NCI-H1694 treated with DMSO at 0.1 percent for 48 hours (cell line): Measurements from ENCODE around the gene THAP4.
A peak's percentile ranks its signal among the peaks of the same experiment; 100 is the strongest.

Experiments
- DNase-seq: peaks from one replicate; lab custom pipeline; 2025; lab: John Stamatoyannopoulos, UW

Gene THAP4

DNA sequence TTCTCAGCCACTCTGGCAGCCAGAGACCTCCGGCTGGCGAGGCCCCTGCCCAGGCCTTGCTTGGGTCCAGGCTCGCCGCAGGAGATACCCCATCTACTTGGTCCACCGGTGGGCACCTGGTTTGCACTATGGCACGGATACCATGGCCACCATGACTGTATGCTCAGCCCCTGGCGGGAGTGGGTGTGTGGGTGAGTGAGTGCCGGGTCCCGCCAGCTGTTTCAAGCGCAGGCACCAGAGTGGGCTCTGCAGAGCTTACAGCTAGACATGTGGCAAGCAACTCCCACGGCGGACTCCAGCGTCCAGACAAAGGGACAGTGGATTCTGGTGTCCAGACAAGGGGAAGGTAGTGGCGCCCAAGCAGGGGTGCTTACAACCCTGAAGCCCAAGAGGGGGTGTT, 2.0 kb upstream of the THAP4 start:
- no peak for DNase-seq

DNA sequence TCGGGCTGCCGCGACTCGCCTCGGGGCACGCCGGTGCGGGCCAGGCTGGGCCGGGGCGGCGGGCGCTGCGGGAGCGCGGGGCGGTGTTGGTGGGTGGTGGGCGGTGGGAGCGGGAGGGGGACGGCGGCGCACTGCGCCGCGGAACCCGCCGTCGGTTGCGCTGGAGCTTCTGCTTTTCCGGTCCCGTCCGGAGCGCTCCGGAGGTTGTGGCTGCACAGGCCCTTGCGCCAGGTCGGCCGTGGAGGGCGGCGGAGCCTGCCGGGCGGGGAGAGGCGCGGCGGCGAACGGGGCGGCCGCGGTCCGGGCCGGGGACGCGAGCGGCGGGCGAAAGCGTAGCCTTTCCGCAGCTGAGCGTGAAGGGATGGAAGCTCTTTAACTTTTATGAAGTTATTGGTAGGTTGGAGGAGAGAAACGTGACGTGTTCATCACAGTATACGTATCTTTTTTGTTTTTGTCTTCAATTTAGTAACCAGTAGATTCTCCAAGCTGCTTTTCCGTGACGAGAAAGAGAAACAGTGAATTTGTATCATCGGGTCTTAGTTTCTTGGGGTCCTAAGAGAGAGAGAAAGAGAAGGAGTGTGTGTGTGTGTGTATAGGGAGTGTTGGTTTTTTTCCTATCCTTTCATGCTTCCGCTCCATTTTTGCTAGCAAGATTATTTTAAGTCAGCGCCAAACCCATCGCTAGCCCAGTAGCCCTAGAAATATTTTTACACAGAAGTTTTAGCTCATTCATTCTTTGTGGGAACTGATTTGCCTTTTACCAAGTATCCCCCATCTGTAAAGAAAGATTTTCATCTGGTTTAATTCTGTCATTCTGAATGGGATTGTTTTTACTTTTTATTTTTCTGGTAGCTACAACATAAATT, 1.1 kb upstream of the THAP4 start:
- no peak for DNase-seq

DNA sequence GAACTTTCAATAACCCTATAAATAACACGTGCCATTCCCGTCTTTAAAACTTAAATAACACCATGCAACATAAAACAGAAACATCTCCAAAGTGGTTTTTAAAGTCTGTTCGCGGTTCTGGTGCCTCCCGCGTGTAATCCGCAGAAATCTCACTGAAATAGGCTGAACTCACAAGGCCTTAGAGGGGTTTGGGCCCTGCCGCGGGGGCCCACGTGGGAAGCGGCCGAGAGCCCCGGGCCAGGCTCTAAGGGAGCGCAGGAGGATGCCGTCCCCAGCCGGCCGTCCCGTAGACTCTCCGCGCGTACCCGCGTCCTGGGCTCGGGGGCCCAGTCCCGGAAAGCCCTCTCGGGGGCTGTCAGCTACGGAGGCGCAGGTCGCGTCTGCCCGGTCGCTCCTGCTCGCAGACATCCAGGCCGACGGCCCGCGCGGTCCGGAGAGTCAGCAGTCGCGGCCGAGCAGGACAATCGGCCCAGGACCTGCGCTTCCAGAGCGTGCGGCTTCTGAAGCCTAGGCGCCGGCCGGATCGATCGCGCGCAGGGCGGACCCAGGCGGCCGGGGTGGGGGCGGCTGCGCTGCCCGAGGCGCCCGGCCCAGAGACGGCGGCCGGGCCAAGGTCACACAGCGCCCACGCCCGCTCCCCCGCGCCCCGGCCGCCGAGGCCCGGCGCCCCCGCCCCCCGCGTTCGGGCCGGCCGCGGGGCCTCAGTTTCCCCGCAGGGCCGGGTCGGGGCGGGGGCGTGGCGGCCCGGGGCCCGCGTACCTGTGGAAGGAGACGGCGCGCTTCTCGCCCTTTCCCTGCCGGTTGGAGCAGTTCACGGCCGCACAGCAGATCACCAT, 558 bp downstream of the THAP4 start:
- no peak for DNase-seq

DNA sequence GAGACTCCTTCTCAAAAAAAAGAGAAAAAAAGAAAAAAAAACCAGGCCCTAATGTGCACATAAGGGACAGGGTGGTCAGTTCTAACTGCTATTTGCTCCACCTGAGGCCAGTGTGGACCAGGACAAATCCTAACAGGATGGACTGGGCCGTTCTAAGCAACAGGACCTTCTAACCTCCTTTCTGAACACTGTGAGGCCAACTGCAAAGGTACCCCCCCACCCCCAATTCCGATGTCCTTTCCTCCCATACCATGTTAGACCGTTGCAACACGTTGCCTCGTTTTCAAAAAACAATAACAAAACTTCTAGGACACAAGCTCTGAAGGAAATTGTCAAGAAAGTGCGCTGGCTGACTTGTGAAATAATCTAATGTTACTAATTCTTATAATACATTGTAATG, 1.2 kb downstream of the THAP4 start:
- DNase-seq, result no peak

DNA sequence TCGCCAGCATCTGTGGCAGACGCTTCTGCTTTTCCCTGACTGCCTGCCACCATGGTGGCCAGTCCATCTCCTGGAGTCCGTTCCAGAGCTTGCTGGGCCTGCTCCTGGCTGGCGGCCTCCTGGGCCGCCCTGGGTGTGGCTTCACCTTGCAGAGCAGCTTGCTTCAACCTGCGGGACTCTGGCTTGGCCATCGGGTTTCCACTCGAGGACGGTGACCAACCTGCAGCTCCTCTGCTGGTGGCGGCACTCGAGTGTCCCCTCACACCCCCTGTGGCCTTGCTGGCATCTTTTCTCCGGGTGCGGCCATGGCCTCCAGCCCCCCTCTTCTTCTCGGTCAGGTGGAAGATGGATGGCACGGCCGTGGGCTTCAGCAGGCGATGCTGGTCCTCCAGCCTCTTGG, 3.4 kb downstream of the THAP4 start:
- DNase-seq, result no peak

DNA sequence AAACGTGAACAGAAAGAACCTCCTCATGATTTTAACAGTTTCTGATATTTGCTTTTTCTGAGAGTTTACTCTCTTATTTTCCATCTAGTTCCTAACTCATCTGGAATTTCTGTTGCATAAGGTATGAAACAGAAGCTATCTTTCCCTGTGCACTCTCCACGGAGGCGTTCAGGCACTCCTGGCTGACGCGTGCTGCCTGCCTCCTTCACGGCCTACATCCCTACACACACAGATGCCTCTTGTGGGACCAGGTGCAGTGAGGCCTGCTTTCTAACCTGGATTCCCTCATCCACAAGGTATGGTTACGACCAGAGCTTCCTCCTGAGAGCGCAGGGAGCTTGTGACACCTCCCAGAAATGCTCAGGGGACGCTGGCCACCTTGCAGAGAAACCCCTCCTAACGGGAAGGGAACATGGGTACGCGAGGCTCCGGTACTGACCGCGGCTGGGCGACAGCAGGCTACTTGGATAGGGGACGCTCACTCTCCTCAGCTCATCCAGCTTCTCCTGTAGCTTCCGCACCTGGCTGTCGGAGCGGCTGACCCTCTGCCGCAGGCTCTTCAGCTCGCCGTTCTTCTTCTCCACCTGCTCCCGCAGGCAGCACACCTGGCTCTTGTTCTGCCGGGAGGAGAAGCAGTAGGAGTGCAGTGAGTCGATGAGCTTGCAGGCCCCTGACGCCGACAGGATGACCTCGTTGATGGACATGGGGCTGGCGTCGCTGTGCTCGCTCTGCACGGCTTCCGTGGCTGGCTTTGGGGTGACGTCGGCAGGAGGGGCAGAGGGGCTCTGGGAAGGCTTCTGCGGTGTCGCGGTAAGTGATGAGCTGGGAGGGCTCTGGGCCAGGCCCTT, 4.3 kb downstream of the THAP4 start:
- DNase-seq, result no peak

DNA sequence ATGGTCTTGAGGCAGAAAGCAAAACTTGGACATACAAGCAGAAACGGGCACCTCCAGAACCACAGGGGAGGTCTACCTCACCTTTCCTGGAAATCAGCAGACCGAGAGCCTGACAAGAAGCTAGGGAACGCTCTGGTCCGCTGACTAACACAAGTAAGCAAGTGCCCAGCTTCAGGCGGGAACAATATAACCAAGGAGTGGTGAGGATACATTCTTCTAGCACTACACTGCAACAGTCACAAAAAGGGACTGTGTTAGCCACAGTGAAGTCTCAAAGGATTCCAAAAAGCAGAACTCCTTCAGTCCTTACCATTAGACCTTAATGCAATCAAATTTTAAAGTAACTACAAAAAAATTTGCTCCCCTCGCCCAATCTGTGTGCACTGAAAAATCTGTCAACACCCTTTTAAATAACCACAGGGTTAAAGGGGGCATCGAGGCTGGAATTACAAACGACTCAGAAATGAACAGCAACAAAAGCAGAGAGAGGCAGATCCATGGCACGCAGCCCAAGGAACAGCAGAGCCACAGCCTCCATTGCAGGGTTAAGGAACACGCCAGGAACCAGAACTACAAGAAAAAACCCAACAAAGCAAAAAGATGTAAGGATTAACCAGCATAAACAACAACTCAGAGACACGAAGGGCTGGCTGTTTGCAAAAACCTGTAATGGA, 7.1 kb downstream of the THAP4 start:
- no peak for DNase-seq

DNA sequence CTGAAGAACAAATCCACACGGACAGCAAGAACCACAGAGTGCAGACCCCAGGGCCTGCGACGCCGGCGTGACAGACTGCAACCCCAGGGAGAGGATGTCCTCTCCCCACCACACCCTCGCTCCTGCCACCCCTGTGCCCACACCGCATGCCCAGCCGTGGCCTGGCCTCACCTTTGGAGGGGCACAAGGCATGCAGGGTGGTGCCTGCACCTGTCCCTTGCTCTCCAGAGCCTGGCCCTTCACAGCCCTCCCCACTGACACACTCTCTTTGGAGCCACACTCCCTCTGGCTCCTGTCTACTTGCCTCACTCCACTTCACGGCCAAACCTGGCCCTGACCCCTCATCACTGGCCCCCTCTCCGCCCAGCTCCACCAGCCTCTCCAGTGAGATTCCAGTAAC, 9.3 kb downstream of the THAP4 start:
- DNase-seq, result no peak

DNA sequence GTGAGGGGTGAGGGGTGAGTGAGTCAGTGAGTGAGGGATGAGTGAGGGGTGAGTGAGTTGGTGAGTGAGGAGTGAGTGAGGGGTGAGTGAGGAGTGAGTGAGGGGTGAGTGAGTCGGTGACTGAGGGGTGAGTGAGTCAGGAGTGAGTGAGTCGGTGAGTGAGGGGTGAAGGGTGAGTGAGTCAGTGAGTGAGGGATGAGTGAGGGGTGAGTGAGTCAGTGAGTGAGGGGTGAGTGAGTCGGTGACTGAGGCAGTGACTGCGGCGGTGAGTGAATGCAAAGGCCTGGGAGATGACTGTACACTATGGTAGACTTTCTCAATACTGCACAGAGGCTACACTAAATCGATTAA, 16.6 kb downstream of the THAP4 start:
- DNase-seq, result no peak

DNA sequence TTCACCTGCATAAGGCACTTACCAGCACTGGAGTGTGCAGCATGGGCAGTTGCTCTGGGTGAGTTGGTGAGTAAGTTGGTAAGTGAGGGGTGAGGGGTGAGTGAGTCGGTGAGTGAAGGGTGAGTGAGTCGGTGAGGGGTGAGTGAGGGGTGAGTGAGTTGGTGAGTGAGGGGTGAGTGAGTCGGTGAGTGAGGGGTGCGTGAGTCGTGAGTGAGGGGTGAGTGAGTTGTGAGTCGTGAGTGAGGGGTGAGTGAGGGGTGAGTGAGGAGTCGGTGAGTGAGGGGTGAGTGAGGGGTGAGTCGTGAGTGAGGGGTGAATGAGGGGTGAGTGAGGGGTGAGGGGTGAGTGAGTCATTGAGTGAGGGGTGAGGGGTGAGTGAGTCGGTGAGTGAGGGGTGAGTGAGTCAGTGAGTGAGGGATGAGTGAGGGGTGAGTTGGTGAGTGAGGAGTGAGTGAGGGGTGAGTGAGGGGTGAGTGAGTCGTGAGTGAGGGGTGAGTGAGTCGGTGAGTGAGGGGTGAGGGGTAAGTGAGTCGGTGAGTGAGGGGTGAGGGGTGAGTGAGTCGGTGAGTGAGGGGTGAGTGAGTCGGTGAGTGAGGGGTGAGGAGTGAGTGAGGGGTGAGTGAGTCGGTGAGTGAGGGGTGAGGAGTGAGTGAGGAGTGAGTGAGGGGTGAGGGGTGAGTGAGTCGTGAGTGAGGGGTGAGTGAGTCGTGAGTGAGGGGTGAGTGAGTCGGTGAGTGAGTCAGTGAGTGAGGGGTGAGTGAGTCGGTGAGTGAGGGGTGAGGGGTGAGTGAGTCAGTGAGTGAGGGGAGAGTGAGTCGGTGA, 17.1 kb downstream of the THAP4 start:
- DNase-seq, result no peak

DNA sequence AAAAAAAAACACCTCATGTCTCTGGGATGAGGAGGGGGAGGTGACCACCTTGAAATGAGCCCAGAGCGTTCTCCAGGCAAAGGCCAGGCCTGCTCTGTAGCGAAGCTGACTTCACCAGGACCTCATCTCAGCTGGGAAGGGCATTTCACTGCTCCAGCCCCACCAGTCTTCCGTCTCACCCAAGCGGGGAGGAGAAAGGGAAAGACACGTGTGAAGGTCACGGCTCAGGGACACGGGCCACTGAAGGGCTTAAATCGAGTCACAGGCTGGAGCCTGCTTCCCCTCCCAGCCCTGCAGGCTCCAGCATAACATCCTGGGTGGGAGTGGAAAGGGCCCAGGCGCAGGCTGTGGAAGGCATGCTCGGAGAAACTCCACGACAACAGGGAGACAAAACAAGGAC, 18.1 kb downstream of the THAP4 start:
- DNase-seq, result no peak

DNA sequence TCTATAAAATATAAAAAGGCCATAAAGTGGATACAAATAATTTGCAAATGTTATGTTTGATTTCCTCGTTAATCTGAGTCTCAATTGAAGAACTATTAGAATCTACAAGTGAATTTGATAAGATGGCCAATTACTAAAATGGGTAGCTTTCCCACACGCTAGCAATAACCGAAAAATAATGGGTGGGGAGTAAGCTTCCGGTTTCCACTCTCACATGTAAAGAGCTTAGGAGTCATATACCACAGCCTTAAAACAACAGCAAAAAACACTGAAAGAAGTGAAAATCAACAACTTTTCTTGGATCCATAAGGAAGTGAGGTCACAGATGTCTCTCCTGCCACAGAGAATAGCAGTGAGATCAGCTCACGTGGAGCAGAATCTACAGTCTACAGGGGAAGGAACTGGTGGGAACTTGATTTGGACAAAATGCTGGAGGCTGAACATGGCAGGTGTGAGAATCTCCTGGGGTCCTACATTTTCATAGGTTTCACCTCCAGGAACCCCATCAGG, 18.6 kb downstream of the THAP4 start:
- DNase-seq, result no peak

DNA sequence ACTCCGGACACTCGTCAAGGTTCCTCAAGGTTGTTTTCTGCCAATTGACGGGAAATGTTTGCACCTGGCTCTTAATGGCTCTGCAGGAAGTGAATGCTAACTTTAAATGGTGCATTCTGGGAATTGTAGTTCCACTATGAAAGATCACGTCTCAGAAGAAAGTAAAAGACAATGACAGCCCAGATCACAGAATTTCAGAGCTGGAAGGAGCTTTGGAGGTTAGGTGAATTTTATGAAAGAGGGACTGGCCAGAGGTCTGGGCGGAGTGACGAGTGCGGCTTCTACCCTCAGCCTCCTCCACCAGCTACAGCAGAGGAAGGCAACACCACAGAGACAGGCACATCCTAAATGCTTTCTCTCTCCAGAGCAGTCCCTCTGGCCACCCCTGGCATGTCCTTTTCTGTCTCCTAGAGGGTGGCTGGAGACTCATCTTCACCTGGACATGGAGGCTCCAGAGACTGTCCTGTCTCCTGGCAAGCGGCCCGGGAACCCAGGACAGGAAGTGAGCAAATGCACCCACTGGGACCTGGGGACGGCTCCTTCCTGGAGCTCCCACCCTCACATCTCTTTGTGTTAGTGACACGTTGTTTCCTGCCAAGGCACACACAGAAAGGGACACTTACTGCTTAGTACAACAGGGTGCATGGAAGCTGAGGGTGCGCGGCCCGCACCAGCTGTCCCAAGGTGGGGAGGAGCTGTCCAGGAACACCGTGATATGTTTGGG, 19.4 kb downstream of the THAP4 start:
- DNase-seq, result no peak

DNA sequence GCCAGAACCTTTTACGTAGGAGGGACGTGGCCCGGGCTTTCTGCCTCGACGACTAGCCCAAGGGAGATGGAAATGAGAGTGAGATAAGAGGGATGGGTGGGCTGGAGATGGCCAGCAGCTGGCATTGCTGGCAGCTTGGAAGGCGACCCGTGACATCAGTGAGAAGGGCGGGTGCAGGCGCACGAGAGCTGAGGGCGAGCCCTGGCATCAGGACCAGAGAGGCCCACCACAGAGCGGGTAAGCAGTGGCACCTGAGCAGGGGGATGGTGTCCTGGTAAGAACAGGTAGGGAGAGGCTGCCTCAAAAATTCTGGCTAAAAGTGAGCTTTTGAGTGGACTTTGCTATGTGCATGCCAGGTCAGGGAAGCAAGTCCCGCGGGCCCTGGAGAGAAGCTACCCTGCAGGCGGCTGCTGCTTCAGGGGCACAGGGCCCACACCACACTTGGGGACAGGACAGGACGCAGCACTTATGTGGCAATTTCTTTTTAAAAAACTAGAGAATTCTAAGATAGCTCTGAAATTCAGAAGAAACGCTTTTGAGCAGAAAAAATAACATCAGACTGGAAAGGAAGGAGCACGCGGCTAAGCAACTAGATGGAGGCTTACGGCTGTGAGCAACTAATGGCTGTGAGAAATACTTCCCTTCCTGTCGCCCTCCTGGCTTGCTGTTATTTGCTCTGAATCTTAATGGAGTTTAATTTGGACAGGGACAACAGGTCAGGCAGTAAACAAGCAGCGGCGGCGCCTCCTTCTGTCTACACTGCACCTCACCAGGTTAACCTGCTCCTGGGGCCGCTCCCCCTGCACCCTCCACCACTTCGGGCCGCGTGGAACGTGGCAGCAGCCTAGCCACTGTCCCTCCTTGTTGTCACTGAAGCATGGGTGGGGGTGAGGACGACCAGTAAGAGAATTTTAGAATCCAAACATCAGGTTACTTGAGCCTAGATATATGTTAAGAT, 20.5 kb downstream of the THAP4 start:
- DNase-seq, result no peak

DNA sequence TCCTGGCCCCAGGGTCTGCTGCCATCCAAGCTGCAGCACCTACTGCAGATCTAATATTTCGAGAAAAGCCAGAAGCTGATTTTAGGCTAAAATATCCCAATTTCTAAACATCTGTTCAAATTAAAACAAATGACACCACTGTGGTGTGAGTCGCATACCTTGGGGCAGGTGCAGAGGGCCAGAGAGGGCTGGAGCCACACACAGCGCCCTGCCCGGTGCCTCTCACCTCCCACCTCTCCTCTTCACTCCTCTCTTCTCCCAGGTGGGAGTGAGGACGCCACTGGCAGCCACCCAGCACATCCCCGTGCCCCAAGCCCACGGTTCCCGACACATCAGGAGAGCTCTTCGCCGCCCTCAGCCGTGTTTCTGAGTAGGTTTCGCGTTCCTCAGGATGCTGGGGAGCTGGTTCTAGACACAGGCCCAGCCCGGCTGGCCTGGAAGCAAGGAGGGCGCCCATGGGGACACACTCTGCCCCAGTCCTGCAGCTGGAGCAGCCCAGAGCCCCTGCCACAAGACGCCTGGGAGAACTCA, 21.4 kb downstream of the THAP4 start:
- no peak for DNase-seq

DNA sequence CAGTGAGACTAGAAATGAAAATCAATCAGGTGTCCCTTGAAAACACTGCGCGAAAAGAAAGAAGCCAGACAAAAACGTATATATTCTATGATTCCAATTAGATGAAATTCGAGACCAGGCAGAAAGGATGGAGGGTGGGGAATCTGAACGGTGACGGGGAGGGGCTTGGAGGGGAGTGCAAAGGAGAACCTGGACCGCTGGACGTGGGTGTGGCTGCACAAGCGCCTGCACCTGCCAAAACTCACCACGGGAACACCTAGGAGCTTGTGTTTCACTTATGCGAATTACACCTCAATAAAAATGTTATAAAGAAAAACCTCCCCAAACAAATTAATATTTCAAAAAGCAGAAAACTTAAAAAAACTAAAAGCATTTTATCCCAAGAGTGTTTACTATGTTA, 21.9 kb downstream of the THAP4 start:
- no peak for DNase-seq

DNA sequence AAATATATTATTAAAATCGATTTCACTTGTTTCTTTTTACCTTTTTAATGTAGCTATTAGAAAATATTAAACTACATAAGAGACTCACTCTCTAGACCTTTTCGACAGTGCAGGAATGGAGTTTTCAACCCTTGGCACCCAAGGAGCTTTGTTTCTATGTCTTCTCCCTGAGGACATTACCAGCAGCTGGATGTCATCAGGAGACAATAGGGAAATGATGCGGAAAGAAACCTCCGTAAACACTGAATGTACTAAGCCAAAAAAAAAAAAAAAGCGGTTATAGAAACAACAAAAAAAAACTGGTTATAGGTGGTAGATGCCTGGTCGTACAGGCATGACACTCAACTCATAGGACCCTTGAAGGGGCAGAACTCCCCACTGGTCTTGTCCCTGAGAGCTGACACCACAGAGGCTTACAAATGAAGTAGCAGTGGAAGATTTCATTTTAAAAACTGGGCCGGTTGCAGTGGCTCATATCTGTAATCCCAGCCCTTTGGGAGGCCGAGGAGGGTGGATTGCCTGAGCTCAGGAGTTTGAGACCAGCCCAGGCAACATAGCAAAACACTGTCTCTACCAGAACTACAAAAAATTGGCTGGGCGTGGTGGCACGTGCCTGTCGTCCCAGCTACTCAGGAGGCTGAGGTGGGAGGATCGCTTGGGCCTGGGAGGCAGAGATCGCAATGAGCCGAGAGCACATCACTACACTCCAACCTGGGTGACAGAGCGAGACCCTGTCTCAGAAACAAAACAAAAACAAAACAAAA, 23.8 kb downstream of the THAP4 start:
- peak; percentile 11 for DNase-seq
